GM18861 (cell line): Measurements from ENCODE around the gene PTGES2.
"Not testable (repeated sequence)": the region's sequence is repeated elsewhere in the genome, so short reads cannot be mapped to it uniquely, and the experiment has no call there.

Source experiments
- ATAC-seq: cut with Tn5 transposase; IDR thresholded peaks from one replicate; pipeline ENCODE4 v1.9.1; 2021; ENCODE audit not compliant: unreplicated experiment

Gene PTGES2

GRCh38 chr9:128118971-128119665, 8.4 kb downstream of the PTGES2 start:
- ATAC-seq = no peak

- ATAC-seq = no peak
These were observed 9.1 kb downstream of the PTGES2 start for GRCh38 chr9:128118472-128118857.

- no peak for ATAC-seq
These were observed 9.7 kb downstream of the PTGES2 start for GRCh38 chr9:128117613-128118471.

- ATAC-seq = no peak
These were observed 11.1 kb downstream of the PTGES2 start for GRCh38 chr9:128116104-128117083.

GRCh38 chr9:128115187-128116103, 12.1 kb downstream of the PTGES2 start:
- ATAC-seq = no peak

GRCh38 chr9:128114326-128115186, 13.0 kb downstream of the PTGES2 start:
- ATAC-seq = no peak

- ATAC-seq = no peak
These were observed 13.8 kb downstream of the PTGES2 start for GRCh38 chr9:128113526-128114325.

GRCh38 chr9:128111726-128112125, 15.8 kb downstream of the PTGES2 start:
- not testable (repeated sequence) for ATAC-seq

- no peak for ATAC-seq
These were observed 18.3 kb downstream of the PTGES2 start for GRCh38 chr9:128109050-128109709.

GRCh38 chr9:128108269-128109049, 19.1 kb downstream of the PTGES2 start:
- no peak for ATAC-seq

- ATAC-seq = no peak
These were observed 19.9 kb downstream of the PTGES2 start for GRCh38 chr9:128107468-128108268.

GRCh38 chr9:128106940-128107467, 20.5 kb downstream of the PTGES2 start:
- ATAC-seq = no peak

GRCh38 chr9:128106181-128106939, 21.2 kb downstream of the PTGES2 start:
- ATAC-seq = no peak

- ATAC-seq = no peak
These were observed 21.9 kb downstream of the PTGES2 start for GRCh38 chr9:128105538-128106175.

- ATAC-seq = no peak
These were observed 23.3 kb downstream of the PTGES2 start for GRCh38 chr9:128104171-128104618.
